Brain microvascular endothelial cell (primary cell): ENCODE results near the gene AUH.

Experiments
- DNase-seq: peaks from one replicate; pipeline ENCODE4 v3.0.0-alpha.2; 2020
- H3K27ac ChIP-seq: fragments of 250-450 bp; sonication (Bioruptor Pico); 2 replicates; pipeline ENCODE4 v1.5.1; 2020; ENCODE audit warnings: mild to moderate bottlenecking, moderate library complexity
- H3K27me3 ChIP-seq: fragments of 250-450 bp; sonication (Bioruptor Pico); replicated peaks from 2 replicates; pipeline ENCODE4 v1.5.1; 2020; ENCODE audit warnings: mild to moderate bottlenecking
- H3K36me3 ChIP-seq: fragments of 250-450 bp; sonication (Bioruptor Pico); replicated peaks from 2 replicates; pipeline ENCODE4 v1.5.1; 2020; ENCODE audit warnings: mild to moderate bottlenecking
- H3K4me3 ChIP-seq: 2 replicates; pipeline ENCODE4 v1.5.1; 2011; ENCODE audit warnings: low read depth, mild to moderate bottlenecking, control low read depth, low read length, moderate library complexity
- CTCF ChIP-seq: IDR thresholded peaks from 2 replicates; pipeline ENCODE4 v1.5.1; 2011; ENCODE audit warnings: low read depth, mild to moderate bottlenecking, moderate library complexity, low read length, control low read depth, inconsistent platforms; ENCODE audit errors: missing control alignments
- in situ Hi-C: cut with HindIII; loops from 2 replicates; pipeline ENCODE4 v1.10.0; 2017; ENCODE audit warnings: low sequenced_read_pairs, low pct_ligation_motif_present

AUH gene

DNA sequence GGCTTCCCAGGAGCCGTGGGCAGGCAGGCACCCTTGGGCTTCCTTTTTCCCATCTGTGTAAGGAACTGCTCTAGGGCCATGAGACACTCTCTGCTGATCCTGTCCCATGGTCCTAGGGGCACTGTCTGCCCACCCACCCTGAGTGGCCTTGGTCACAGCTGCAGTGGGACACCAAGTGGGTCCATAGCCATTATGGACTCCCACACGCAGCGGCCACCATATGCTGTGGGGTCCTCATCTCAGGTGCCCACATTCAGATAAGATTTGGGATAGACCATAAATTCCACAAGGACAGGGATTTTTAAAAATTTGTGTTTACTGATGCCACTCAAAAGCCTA, 180.8 kb downstream of the AUH start:
- in situ Hi-C loops: no loop called here
- no peak overlapping the region for H3K27ac ChIP-seq
- no peak for DNase-seq
- no peaks in the 10 kb centered on the region for H3K36me3 ChIP-seq
- H3K27me3 ChIP-seq: no peaks in the 10 kb centered on the region
- no peak for TF ChIP-seq CTCF
- no peak overlapping the region for H3K4me3 ChIP-seq

DNA sequence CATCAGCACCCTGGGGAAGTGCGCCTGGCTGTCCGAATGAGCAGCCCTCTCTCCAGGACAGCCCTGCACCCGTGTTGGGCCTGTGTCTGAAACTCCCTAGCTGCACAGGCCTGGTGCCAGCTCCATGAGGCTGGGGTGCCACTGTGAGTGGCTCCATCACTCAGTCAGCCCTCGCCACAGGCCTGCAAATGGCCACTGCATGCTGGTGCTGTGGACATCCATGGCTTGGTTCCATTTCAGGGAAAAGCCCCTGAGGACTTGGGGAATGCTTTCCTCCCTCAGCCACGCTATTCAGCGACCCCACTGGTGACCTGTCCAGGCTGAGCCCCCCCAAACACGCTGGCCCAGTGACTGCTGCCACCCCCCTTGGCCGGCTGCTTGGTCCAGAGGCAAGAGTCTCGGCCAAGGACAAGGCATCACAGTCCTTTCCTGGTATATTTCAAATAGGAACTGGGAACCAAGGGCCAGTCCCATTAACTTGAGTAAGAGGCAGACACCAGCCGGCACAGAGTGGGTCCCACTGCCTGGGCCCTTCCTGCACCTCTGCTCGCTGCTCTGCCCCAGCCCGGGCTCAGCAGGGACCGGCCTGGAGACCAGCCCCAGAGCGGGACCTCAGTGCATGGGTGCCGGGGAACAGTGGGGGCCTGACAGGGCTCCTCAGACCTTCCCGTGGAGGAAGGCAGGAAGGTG, 181.3 kb downstream of the AUH start:
- TF ChIP-seq CTCF: no peak
- no peaks in the 10 kb centered on the region for H3K36me3 ChIP-seq
- no peaks in the 10 kb centered on the region for H3K27me3 ChIP-seq
- no peak overlapping the region for H3K27ac ChIP-seq
- no peak for DNase-seq
- in situ Hi-C loops: no loop called here
- no peak overlapping the region for H3K4me3 ChIP-seq

GRCh38 chr9:91179237-91180138, 182.2 kb downstream of the AUH start:
- Histone ChIP-seq H3K27me3 (no peaks in the 10 kb centered on the region), H3K27ac (no peak overlapping the region), H3K4me3 (no peak overlapping the region), H3K36me3 (no peaks in the 10 kb centered on the region)
- in situ Hi-C loops: no loop called here
- peak; percentile 71 for DNase-seq
- TF ChIP-seq CTCF: no peak

DNA sequence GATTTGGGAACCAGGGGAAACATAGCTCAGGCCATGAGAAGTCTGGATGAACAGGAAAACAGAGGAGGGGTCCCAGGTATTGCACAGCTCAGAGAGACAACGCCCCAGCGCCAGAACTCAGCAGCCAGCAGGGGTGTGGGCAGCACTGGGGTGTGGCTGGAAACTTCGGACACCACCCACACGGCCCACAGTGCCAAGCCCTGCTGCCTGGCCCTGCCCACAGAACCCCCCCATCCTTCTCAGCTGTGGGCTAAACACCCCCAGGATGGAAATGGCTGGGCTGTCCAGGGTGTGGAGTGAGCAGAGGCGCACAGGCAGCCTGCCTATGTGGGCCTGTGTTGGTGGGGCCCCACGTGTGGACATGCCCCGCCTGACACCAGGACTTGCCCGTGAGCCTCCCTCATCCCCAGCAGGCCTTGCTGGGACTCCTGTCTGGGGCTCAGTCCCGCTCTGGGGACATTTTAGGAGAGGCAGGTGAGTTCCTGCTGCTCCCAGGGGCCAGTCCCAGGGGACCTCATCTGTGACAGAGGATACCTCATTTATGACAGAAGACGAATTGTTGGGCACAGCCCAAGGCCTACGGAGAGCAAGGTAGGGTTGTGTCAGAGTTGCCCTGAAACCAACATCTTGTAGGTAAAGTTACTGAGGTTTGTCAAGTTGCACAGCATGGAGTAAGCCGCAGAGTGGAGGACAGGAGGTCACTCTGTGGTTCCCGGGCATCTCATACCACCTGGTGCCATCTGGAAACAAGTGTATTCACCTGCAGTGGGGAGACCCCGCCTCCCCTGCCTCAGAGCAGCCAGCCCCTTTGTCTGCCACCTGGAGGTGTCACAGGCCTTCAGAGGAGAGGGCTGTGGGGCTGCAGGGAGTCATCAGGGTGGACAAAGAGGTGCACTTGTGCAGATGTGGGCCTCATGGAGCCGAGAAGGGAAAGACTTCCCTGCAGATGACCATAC, 183.2 kb downstream of the AUH start:
- H3K4me3 ChIP-seq: no peak overlapping the region
- no peak for TF ChIP-seq CTCF
- H3K27me3 ChIP-seq: no peaks in the 10 kb centered on the region
- in situ Hi-C loops: no loop called here
- DNase-seq: no peak
- no peaks in the 10 kb centered on the region for H3K36me3 ChIP-seq
- no peak overlapping the region for H3K27ac ChIP-seq

GRCh38 chr9:91177661-91178280, 183.9 kb downstream of the AUH start:
- no peak overlapping the region for H3K27ac ChIP-seq
- in situ Hi-C loops: no loop called here
- H3K27me3 ChIP-seq: no peaks in the 10 kb centered on the region
- H3K36me3 ChIP-seq: no peaks in the 10 kb centered on the region
- TF ChIP-seq CTCF: no peak
- H3K4me3 ChIP-seq: no peak overlapping the region
- DNase-seq: no peak
